OCI-LY1 (cell line): Measurements from ENCODE around the gene PAXIP1.

ENCODE experiments used
- H2AFZ ChIP-seq: fragments of 200-600 bp; sonication (generic), shearing (Covaris generic); 2 replicates; pipeline ENCODE4 v1.6.0; 2014; ENCODE audit warnings: antibody characterized with exemption, mild to moderate bottlenecking, low read length
- H3F3A ChIP-seq: fragments of 200-600 bp; sonication (generic), shearing (Covaris generic); 2 replicates; pipeline ENCODE4 v1.6.0; 2014; ENCODE audit warnings: mild to moderate bottlenecking, antibody characterized with exemption, low read length, moderate library complexity; ENCODE audit not compliant: insufficient read depth
- H3K27ac ChIP-seq: fragments of 200-600 bp; sonication (generic); 2 replicates; pipeline ENCODE4 v1.5.1; 2014; ENCODE audit warnings: low read length, mixed run types, mild to moderate bottlenecking, low read depth; ENCODE audit not compliant: poor library complexity, severe bottlenecking
- H3K27me3 ChIP-seq: fragments of 200-600 bp; sonication (generic); 2 replicates; pipeline ENCODE4 v1.6.0; 2014; ENCODE audit warnings: antibody characterized with exemption, mild to moderate bottlenecking, low read length, moderate library complexity; ENCODE audit not compliant: insufficient read depth
- H3K36me3 ChIP-seq: fragments of 200-600 bp; sonication (generic); 2 replicates; pipeline ENCODE4 v1.6.1; 2014; ENCODE audit warnings: mild to moderate bottlenecking, antibody characterized with exemption, low read length, moderate library complexity, mixed read lengths; ENCODE audit not compliant: insufficient read depth
- H3K4me1 ChIP-seq: fragments of 200-600 bp; sonication (generic); 2 replicates; pipeline ENCODE4 v1.5.1; 2014; ENCODE audit warnings: mild to moderate bottlenecking, low read length, moderate library complexity; ENCODE audit not compliant: insufficient read depth, severe bottlenecking
- H3K4me2 ChIP-seq: fragments of 200-600 bp; sonication (generic), shearing (Covaris generic); 2 replicates; pipeline ENCODE4 v1.6.1; 2014; ENCODE audit warnings: low read length
- H3K4me3 ChIP-seq: fragments of 200-600 bp; sonication (generic); 2 replicates; pipeline ENCODE4 v1.5.1; 2014; ENCODE audit warnings: low read length, low read depth, mild to moderate bottlenecking, mixed read lengths; ENCODE audit not compliant: poor library complexity, severe bottlenecking
- H3K79me2 ChIP-seq: fragments of 200-600 bp; shearing (Covaris generic); 2 replicates; pipeline ENCODE4 v1.6.1; 2016; ENCODE audit warnings: mixed run types, low read length, mixed read lengths; ENCODE audit not compliant: insufficient read depth
- H3K9ac ChIP-seq: fragments of 200-600 bp; sonication (generic), shearing (Covaris generic); 2 replicates; pipeline ENCODE4 v1.6.1; 2014; ENCODE audit warnings: mild to moderate bottlenecking, low read length, mixed read lengths
- H3K9me2 ChIP-seq: fragments of 200-600 bp; sonication (generic), shearing (Covaris generic); 2 replicates; pipeline ENCODE4 v1.6.1; 2014; ENCODE audit warnings: low read depth, mild to moderate bottlenecking, low read length, mixed read lengths
- H3K9me3 ChIP-seq: fragments of 200-600 bp; shearing (Covaris generic); 2 replicates; pipeline ENCODE4 v1.6.1; 2014; ENCODE audit warnings: low read length, mixed read lengths
- H4K20me1 ChIP-seq: fragments of 200-600 bp; sonication (generic), shearing (Covaris generic); 2 replicates; pipeline ENCODE4 v1.6.0; 2016; ENCODE audit warnings: mild to moderate bottlenecking, low read length; ENCODE audit not compliant: insufficient read depth
- CTCF ChIP-seq: fragments of 200-600 bp; sonication (generic), shearing (Covaris generic); IDR thresholded peaks from 2 replicates; pipeline ENCODE4 v1.5.1; 2017; ENCODE audit warnings: mild to moderate bottlenecking, antibody characterized with exemption, low read length, moderate library complexity, mixed read lengths
- EZH2 ChIP-seq: fragments of 200-600 bp; sonication (generic), shearing (Covaris generic); IDR thresholded peaks from 2 replicates; pipeline ENCODE4 v1.8.0; 2017; ENCODE audit warnings: borderline replicate concordance, mixed run types, mild to moderate bottlenecking, antibody characterized with exemption, low read length, moderate library complexity, mixed read lengths

PAXIP1 gene

GRCh38 chr7:154946166-154946565, 56.8 kb downstream of the PAXIP1 start:
- Histone ChIP-seq H3K36me3 (peaks cover 92% of the 10 kb centered on the region), H3K4me3 (no peak overlapping the region), H3K79me2 (no peaks in the 10 kb centered on the region), H3K4me1 (no peaks in the 10 kb centered on the region), H2AFZ (no peak overlapping the region), H3K9ac (no peak overlapping the region), H3F3A (no peaks in the 10 kb centered on the region), H3K9me3 (no peaks in the 10 kb centered on the region), H3K9me2 (no peaks in the 10 kb centered on the region), H3K27me3 (no peaks in the 10 kb centered on the region), H4K20me1 (no peaks in the 10 kb centered on the region), H3K27ac (no peak overlapping the region), H3K4me2 (no peak overlapping the region)
- TF ChIP-seq CTCF: no peak
- no peak for TF ChIP-seq EZH2

- H3K4me1 ChIP-seq: no peaks in the 10 kb centered on the region
- H3K27me3 ChIP-seq: no peaks in the 10 kb centered on the region
- no peak for TF ChIP-seq CTCF
- no peak for TF ChIP-seq EZH2
- no peaks in the 10 kb centered on the region for H3K9me3 ChIP-seq
- no peak overlapping the region for H3K4me3 ChIP-seq
- no peaks in the 10 kb centered on the region for H4K20me1 ChIP-seq
- H3F3A ChIP-seq: no peaks in the 10 kb centered on the region
- H2AFZ ChIP-seq: no peak overlapping the region
- H3K79me2 ChIP-seq: no peaks in the 10 kb centered on the region
- peaks cover 72% of the 10 kb centered on the region for H3K36me3 ChIP-seq
- no peak overlapping the region for H3K27ac ChIP-seq
- H3K4me2 ChIP-seq: no peak overlapping the region
- H3K9me2 ChIP-seq: no peaks in the 10 kb centered on the region
- no peak overlapping the region for H3K9ac ChIP-seq
Observed at GRCh38 chr7:154943906-154944305, 59.0 kb downstream of the PAXIP1 start.

- Histone ChIP-seq H3K27ac (no peak overlapping the region), H3K79me2 (no peaks in the 10 kb centered on the region), H3K4me1 (no peaks in the 10 kb centered on the region), H3K36me3 (peaks cover 64% of the 10 kb centered on the region), H3K4me3 (no peak overlapping the region), H3K9me2 (no peaks in the 10 kb centered on the region), H2AFZ (no peak overlapping the region), H3F3A (no peaks in the 10 kb centered on the region), H3K4me2 (no peak overlapping the region), H3K9ac (no peak overlapping the region), H3K27me3 (no peaks in the 10 kb centered on the region), H3K9me3 (no peaks in the 10 kb centered on the region), H4K20me1 (no peaks in the 10 kb centered on the region)
- no peak for TF ChIP-seq CTCF
- no peak for TF ChIP-seq EZH2
Observed at GRCh38 chr7:154942691-154943090, 60.2 kb downstream of the PAXIP1 start.
